HG03039 (cell line): ENCODE results near the gene DNASE1L1.

ENCODE experiments used
- ATAC-seq: cut with Tn5 transposase; IDR thresholded peaks from one replicate; pipeline ENCODE4 v1.9.1; 2021; ENCODE audit warnings: mild to moderate bottlenecking, moderate library complexity; ENCODE audit not compliant: unreplicated experiment

The DNASE1L1 gene

DNA sequence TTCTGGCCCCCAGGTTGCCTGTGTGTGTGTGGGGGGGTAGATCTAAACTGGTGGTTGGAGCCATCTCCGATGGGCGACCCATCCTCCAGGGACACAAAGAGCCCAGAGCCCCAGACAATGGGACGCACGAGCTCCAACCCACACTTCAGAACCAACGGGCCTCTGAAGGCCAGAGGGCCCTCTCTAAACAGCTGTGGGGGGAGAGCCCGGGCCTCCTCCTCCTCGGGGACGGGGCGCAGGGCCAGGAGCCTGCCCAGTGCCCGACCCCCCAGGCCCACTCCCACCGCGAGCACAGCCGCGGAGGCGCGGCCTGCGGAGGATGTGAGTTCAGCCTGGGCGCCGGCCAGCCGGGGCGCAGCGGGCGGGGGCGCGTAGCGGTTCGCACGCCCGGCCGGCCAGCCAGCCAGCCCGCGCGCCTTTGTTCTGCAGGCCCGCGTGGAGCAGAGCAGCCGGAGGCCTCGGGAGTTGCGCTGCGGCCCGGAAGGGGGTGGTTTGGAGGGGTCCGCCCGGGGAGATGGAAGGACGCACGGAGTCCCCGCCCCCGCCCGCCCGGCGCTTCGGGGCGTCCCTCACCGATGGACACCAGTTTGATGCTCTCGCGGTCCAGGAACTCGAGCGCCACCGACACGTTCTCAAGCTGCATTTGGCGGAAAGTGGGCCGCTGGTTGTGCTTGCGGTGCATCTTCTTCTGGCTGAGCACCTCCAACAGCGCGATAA lies 38.6 kb downstream of the DNASE1L1 start:
- ATAC-seq = peak; percentile 3

DNA sequence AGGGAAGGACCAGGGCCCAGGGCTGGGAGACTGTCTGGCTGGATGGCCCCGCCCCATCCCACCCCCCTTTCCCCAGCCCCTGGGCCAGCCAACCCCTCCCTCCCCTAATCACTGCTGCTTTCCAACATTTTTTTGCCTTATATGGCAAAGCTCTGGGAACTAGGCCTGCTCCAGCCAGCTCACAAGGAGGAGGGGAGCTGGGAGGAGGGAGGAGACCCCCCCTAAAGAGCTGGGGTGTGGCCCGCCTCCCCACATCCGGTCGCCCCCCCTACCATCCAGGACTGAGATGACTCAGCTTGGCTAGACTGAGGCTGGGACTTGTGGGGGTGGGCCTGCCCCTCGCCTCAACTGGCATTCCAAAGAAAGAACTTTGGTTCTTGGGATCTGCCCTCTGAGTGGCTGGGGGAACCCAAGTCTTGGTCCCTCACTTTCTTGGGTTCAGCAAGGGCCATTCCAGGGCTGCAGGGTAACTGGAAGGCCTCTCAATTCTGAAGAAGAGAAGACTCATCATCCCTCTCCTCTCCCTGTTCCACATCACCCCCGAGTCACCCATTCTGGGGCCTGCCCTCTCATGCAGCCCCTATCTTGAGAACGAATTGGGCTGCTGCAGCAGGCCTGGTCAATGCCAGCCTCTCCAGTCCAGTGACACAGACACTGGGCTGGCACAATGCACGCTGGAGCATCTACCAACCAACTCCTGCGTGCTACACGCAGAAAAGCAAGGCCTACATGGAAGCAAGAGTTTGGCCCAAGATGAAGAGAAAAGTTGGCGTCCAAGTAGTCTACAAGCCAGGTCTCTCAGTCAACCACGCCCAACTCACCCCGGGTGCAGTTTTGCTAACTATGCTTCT lies 39.4 kb downstream of the DNASE1L1 start:
- ATAC-seq = no peak

DNA sequence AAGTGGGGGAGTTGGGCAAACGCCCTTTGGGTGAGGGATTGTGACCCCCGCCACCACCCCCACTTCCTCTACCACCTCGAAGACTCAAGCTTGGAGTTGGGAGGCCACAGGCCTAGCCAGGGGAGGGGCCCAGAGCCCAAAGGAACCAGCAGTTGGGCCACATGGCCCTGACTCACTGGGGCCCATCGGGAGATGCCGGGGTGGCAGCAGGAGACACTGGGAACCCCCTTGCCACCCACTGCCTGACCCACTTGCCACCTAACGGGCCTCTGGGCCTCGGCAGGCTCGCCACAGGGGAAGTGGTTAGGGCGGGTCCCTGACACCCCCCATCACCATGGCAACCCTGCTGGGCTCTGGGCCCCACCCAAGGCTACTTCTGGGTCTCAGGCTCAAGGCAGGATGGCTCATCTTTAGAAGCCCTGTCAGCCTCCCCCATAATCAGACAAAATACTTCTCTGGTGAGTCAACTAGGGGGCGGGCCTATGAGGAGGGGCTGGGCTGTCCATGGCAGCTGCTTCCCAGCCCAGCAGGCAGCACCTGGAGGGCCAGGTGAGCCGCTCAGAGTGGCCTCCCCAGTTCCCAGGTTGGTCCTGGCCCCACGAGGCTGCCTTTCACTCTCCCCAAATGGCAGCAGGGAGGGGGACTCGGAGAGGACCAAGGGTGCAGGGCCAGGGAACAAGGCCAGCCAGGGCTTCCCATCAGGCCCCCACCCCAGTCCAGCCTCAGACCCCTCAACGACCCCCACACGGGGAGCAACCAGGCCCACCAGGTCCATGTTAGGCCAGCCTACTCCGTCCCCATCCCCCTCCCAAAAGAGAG lies 40.2 kb downstream of the DNASE1L1 start:
- no peak for ATAC-seq

DNA sequence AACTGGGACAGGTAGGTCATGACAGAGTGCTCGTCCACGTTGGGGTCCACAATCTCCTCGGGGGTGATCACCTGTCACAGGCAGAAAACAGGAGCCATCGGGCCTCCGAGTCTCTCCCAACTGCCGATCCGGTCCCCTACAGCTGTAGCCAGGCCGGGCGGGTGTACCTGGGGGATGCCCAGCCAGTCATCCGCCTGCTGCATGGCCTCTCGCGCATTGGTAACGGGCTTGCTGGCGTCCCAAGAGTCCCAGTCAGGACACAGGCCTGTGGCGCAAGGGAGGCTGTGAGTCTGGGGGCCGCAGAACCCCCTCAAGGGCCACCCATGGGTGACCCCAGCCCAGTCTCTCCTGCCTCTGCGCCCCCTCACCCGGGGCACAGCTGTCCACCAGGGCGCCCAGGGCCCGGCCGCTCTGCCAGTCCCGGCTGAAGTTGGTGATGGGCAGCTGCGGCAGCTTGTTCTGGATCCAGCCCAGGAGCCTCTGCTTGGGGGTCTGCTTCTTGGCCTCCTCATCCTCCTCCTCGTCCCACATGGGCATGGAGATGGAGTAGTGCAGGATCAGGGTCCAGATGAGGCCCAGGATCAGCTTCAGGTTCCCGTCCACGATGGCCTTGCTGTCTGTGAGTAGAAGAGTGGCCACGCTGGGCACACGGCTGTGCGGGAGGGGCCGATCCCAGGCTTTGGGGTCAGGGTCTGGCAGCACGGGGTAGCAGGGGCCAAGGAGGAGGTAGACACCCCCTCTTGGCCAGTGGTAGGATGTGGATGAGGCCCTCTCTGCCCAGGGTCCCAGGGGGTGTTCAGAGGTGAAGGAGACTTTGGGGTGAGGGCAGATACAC lies 41.4 kb downstream of the DNASE1L1 start:
- ATAC-seq = no peak

DNA sequence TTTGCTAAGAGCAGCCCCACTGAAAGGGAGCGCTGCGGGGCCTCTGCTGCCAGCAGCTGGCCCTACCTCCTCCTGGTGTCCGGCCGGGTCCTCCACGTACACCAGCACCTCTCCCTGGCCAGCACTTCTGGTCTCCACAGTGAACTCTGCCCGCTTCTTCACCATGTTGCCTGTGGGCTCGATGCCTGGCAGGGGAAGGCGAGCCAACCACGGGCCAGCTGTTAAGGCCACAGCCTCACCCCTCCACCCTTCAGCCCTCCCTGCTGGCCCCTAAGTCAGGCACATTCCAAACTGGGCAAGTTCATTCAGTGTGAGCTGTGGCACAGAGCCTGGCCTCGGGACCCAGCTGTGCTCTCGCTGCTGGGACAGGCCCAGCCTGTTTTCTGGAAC lies 42.4 kb downstream of the DNASE1L1 start:
- ATAC-seq = no peak

DNA sequence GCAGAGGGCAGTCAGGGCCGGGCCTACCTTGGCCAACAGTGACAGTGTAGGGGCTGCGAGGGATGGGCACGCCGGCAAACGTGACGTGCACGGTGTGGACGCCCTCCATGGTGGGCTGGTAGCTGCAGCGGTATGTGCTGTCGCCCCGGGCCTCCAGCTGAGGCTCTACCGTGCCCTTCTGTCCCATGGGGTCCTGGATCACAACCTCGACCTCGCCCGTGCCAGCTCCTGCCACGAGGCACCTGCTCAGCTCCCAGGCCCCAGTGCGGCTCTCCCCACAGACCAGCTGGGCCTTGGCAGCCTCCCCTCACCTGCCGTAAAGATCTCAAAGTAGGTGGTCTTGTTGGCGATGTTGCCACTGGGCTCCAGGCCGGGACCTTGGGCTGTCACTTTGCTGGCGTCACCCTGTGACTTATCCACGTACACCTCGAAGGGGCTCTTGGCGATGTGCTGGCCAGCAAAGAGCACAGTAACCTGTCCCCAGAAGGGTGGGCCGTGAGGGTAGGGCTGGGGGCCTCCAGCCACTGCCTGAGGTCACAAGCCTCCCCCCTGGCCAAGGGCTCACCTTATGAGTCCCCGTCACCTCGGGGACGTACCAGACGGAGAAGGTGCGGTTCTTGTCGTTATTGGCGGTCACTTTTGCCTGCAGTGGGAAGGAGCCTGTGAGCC lies 42.9 kb downstream of the DNASE1L1 start:
- ATAC-seq = no peak

DNA sequence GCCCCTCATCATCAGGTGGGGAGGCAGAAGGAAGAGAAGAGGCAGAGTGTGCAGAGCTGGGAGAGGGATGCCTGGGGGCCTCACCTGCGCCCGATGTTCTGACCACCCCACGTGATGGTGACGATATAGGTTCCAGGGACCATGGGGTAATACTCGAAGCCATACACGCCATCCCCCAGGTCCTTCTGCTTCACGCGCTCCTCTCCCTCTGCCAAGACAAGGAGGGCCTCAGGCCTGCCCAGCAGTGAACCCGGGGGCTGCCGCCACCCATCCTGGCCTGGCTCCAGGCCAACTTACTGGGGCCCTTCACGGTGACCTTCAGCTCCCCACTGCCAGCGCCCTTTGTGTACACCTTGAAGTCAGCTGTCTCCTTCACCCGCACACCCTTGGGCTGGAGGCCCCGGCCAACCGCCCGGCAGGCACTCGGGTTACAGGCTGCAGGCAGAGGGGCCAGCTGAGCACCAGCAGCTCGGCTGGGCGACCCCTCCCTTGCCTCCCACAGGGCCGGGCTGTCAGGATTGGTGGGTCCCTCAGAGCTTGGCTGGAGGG lies 43.9 kb downstream of the DNASE1L1 start:
- no peak for ATAC-seq

DNA sequence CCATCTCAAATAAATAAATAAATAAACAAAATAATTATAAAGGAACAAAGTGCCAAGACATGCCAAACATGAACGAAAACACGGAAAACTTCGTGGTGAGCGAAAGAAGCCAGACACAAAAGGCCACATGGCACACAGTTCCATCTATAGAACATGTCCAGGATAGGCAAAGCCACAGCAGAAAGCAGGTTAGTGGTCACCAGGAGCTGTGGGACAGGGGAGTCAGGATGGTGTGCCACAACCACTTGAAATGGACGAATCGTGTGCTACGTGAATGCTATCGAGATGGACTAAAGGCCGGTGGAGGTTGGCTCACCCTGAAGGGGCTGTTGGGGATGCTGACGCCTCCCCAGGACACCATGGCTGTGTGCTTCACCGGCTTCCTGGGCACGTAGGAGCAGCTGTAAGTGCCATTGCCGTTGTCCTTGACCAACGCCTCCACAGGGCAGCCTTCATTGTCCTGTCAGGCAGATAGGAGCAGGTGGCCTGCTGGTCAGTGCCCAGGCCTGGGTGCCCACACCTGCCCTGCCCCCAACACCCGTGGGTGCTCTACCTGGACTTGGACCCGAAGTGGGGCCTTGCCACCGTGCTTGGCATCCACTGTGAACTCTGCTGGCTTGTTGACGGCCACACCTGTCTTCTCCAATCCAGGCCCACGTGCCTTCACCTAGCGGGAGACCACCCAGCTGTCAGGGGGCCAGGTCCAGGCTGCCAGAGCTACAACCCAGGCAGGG lies 45.2 kb downstream of the DNASE1L1 start:
- ATAC-seq = no peak

DNA sequence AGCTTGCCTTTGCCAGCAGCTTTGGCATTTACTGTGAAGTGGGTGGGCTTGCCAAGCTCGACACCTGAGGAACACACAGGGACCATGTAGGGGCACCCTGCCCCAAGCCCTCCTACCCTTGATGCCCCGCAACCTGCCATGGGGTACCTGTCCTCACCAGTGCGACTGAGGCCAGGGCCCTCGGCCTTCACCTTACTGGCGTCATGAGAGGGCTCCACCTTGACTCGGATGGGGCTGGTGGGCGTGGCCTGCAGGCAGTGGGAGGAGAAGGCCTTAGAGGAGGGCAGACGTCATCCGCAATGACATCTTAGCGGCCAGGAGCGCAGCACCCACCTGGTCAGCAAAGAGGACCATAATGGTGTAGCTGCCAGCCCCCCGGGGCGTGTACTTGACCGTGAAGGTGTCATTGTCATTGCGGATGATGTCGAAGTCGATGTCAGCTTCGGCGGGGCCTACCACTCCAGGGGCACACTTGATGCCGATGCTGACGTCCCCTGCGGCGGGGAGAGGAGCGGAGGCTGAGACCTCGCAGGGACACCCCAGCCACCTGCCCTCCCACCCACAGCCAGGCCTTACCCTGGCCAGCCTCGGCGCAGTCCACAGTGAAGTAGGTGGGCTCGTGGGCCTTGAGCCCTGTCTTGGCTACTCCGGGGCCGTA lies 46.8 kb downstream of the DNASE1L1 start:
- no peak for ATAC-seq

DNA sequence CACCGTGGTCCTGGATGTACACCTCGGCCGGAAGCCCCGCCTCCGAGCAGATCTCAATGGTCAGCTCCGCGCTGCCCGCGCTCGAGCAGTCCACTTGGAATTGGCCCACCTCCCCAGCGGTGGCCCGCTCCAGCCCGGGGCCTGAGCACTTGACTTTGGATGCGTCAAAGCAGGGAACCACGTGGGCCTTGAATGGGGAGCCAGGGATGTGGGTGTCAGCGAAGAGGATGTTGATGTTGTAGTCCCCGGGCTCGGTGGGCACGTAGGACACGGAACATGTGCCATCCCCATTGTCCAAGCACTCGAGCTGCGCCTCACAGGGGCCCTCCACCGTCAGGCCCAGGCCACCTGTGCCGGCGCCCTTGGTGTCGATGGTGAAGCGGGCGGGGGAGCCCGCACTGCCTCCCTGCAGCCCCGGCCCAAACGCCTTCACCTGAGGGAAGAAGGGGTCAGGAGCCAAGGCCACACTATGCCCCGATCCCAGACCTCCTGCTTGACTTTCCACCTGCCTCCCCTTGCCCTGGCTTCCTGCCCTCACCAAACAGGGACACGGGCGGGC lies 48.8 kb downstream of the DNASE1L1 start:
- no peak for ATAC-seq

DNA sequence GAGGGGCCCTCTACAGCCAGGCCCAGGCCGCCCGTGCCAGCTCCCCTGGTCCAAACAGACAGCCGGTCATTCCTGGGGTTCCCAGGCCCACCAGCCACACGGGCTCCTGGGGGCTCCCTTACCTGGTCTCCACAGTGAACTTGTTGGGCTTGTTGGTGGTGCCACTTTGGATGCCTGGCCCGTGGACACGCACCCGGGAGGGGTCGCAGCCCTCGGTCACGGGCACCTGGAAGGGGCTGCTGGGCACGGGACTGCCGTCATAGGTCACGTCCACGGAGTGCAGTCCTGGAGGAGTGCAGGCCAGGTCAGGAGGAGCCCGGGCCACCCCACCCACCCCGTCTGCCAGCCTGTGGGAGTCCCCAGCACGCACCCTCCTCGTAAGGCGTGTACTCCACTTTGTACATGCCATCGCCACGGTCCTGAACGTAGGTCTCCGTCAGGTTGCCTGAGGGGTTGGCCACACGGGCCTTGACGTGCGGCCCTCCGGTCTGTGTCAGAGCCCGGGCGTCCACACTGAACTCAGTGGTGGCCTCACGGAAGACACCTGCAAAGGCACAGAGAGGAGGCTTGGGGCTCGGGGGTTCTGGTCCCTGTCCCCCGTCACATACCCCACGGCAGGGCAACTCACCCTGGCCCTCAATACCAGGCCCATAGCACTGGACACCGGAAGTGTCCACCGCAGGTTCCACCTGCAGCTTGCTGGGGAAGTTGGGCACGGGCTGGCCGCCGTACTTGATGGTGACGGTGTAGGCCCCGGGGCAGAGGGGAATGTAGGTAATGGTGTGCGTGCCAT lies 49.5 kb downstream of the DNASE1L1 start:
- no peak for ATAC-seq

DNA sequence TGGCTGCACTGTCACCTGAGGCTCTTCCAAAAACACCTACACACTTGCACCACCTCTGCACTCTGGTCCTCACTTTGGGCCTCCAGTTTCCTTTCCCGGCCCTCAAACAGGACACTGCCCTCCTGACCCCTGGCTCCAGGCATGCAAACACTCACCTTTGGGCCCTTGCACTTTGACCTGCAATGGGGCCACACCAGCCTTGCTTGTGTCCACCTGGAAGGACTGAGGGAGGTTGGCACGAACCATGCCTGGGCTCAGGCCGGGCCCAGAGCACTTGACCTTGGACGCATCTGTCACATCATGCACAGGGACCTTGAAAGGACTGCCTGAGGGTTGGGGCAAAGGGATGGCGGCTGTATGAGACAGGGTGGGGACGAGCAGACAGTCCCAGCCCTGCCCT lies 50.2 kb downstream of the DNASE1L1 start:
- no peak for ATAC-seq

DNA sequence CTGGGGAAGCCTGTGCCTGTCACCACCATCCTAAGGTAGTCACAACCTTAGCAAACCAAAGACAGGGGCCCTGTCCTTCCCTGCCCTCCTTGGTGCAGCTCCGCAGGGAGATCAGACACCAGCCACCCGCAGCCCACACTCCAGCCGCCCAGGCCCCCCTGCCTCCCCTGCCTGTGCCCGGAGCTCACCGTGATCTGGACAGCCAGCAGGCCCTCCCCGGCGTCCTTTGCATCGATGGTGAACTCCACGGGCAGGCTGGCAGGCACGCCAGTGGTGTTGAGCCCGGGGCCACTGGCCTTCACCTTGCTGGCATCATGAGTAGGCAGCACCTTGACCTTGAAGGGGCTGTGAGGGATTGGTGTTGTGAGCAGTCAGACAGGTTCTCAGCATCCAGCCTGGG lies 51.0 kb downstream of the DNASE1L1 start:
- no peak for ATAC-seq

DNA sequence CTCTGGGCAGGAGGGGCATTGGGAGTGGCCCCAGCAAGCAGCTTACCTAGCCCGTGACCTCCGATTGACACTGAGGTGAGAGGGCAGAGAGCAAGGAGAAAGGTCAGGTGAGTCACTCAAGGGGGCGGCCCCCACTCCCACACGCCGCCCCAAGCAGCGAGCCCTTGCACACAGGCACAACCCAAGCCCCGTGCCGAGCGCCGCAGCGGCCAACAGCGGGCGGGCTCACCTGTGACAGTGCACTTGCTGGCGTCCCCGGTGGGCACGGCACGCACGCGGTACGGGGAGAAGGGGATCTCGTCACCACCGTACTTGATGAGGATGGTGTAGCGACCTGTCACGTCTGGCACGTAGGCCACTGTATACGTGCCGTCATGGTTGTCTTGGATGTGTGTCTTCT lies 51.8 kb downstream of the DNASE1L1 start:
- no peak for ATAC-seq

DNA sequence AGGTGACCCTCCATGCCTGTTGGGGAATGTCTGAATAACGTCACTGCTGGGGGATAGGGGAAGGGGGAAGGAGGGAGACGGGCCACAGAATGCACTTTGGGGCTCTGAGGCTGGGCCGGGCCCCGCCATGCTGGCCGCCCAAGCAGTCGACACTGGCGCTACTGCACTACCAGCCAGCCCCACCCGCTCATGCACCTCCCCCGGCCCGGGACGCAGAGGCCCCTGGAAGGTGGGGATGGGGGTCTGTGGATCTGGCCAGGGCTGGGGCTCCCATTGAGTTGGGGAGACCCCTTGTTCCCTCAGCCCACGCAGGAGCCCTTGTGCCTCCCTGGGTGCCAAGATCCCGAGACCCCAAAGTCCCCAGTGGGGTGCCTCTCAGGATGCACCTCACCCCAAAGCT lies 52.5 kb downstream of the DNASE1L1 start:
- no peak for ATAC-seq

DNA sequence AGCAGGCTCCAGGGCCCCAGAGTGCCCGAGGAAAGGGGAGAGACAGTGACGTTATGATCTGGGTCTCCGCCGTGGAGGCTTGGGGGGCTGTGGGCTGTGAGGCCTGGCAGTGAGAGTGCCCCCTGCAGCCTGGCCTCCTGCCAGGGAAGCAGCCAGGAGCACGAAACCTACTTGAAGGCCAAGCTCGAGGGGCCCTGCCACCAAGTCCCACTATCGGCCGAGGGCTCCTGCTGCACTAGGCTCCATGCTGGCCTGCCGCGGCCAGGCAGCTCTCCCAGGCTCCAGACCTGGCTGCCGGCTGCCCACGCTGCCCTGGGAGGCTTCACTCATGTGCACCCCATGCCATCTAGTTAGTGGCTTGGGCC lies 53.3 kb downstream of the DNASE1L1 start:
- ATAC-seq = no peak

DNA sequence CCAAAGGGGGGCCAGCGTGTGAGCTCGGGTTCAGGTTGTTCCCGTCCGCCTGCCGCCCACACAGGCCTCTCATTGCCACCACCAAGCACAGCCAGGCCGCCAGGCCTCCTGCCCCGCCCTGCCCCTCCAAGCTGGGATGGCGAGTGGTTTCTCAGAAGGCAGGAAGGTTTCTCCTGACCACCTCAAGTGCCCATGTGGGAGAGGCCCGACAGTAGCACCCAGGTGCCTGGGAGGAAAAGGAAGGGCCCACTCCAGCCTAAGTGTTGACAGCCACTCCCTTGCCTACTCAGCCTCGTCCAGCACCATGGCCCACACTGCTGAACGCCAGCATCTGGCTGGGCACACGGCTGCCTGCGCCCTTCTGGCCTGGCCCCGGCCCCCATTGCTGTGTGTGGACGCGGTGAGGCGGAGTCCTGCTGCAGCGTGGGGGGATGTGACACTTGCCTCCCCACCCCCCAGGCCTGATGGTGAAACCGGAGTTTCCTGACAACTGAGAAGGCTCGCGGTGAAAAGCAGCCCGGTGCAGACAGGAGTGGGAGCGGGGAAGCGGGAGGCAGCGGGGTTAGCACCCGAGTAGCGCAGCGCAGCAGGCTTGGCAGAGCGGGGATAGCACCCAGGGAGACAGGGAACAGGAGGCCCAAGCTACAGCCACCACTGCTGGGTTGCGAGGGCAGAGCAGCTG lies 53.8 kb downstream of the DNASE1L1 start:
- ATAC-seq = no peak
